ENCODE data around the gene LRRC10B.

GRCh38 chr11:61486011-61486620, 22.4 kb upstream of the LRRC10B start:
- no peak for TF ChIP-seq EZH2 (IDR thresholded peaks at IDR 0.05; ENCODE audit: insufficient read depth, poor library complexity, severe bottlenecking)
- TF ChIP-seq EZH2phosphoT487 (IDR thresholded peaks at IDR 0.05; ENCODE audit: insufficient read depth, low read depth) = no peak
